HepG2 (cell line): Measurements from ENCODE around the gene NOB1. TPM values are rescaled to one million over a fixed set of nuclear protein-coding genes. Genes with fewer than 3 reads are reported as not detected.
A peak's percentile ranks its signal among the peaks of the same experiment; 100 is the strongest.

Source experiments
- ATF7 ChIP-seq, 2 experiments: fragments of 450-650 bp in 1 of 2; sonication (generic) in 1 of 2; formaldehyde crosslinking in 1 of 2; IDR thresholded peaks; 2 replicates each; pipeline versions ENCODE4 v1.4.0 to v1.6.1; 2016 to 2020; ENCODE audit warnings: antibody characterized with exemption in 1 of 2, mild to moderate bottlenecking in 1 of 2, missing genetic modification reagents in 1 of 2
- CBX2 ChIP-seq, 2 experiments: fragments of 200-600 bp in 1 of 2; sonication (generic); formaldehyde crosslinking in 1 of 2; IDR thresholded peaks; 2 replicates each; pipeline versions ENCODE4 v1.7.0 to v1.8.1; 2018 to 2022; ENCODE audit warnings: low read depth in 2 of 2, low read length in 1 of 2, mild to moderate bottlenecking in 1 of 2, missing genetic modification reagents in 1 of 2
- ETS1 ChIP-seq: sonication (generic); formaldehyde crosslinking; IDR thresholded peaks from 2 replicates; pipeline ENCODE4 v1.4.0; 2020; ENCODE audit warnings: missing genetic modification reagents
- IRX3 ChIP-seq: sonication (generic); formaldehyde crosslinking; IDR thresholded peaks from 2 replicates; pipeline ENCODE4 v1.8.1; 2023; ENCODE audit warnings: mild to moderate bottlenecking, low read depth, missing genetic modification reagents, borderline replicate concordance
- JDP2 ChIP-seq: sonication (generic); formaldehyde crosslinking; IDR thresholded peaks from 2 replicates; pipeline ENCODE4 v1.8.1; 2022; ENCODE audit warnings: missing genetic modification reagents, borderline replicate concordance
- MIER2 ChIP-seq: IDR thresholded peaks from 2 replicates; pipeline ENCODE4 v1.6.1; 2016; ENCODE audit warnings: missing biosample characterization, missing genetic modification reagents
- NCOR1 ChIP-seq: fragments of 200-600 bp; sonication (generic); IDR thresholded peaks from 2 replicates; pipeline ENCODE4 v1.7.0; 2017; ENCODE audit warnings: antibody characterized with exemption, low read length, borderline replicate concordance
- PAWR ChIP-seq: sonication (generic); formaldehyde crosslinking; IDR thresholded peaks from 2 replicates; pipeline ENCODE4 v1.4.0; 2020; ENCODE audit warnings: missing genetic modification reagents, mild to moderate bottlenecking, borderline replicate concordance
- TCF12 ChIP-seq, 2 experiments: fragments of 450-650 bp in 1 of 2; sonication (generic) in 1 of 2; formaldehyde crosslinking in 1 of 2; IDR thresholded peaks; 2 replicates each; pipeline versions ENCODE4 v1.6.1 to v1.8.0; 2017 to 2022; ENCODE audit warnings: antibody characterized with exemption in 1 of 2, mild to moderate bottlenecking in 1 of 2, missing genetic modification reagents in 1 of 2, moderate library complexity in 1 of 2
- TSC22D2 ChIP-seq: sonication (generic); formaldehyde crosslinking; IDR thresholded peaks from 2 replicates; pipeline ENCODE4 v1.5.1; 2020; ENCODE audit warnings: missing genetic modification reagents, mild to moderate bottlenecking, borderline replicate concordance
- ZBTB8A ChIP-seq: sonication (generic); formaldehyde crosslinking; IDR thresholded peaks from 2 replicates; pipeline ENCODE4 v1.4.0; 2020; ENCODE audit warnings: mild to moderate bottlenecking, low read depth, missing genetic modification reagents, borderline replicate concordance
- ZFP36L1 ChIP-seq: sonication (generic); formaldehyde crosslinking; IDR thresholded peaks from 2 replicates; pipeline ENCODE4 v1.8.0; 2022; ENCODE audit warnings: mild to moderate bottlenecking, missing genetic modification reagents, moderate library complexity
- ZFP41 ChIP-seq: sonication (generic); formaldehyde crosslinking; IDR thresholded peaks from 2 replicates; pipeline ENCODE4 v1.4.0; 2020; ENCODE audit warnings: mild to moderate bottlenecking, missing genetic modification reagents, borderline replicate concordance
- ZNF317 ChIP-seq: sonication (generic); formaldehyde crosslinking; IDR thresholded peaks from 2 replicates; pipeline ENCODE4 v1.5.0; 2020; ENCODE audit warnings: mild to moderate bottlenecking, missing genetic modification reagents
- ZNF562 ChIP-seq: sonication (generic); formaldehyde crosslinking; IDR thresholded peaks from 2 replicates; pipeline ENCODE4 v1.8.0; 2022; ENCODE audit warnings: missing genetic modification reagents, borderline replicate concordance
- ZNF678 ChIP-seq: sonication (generic); formaldehyde crosslinking; IDR thresholded peaks from 2 replicates; pipeline ENCODE4 v1.4.0; 2020; ENCODE audit warnings: mild to moderate bottlenecking, missing genetic modification reagents
- ZNF816 ChIP-seq: sonication (generic); formaldehyde crosslinking; IDR thresholded peaks from 2 replicates; pipeline ENCODE4 v1.8.0; 2022; ENCODE audit warnings: missing genetic modification reagents, mild to moderate bottlenecking, borderline replicate concordance
- ZSCAN20 ChIP-seq: sonication (generic); formaldehyde crosslinking; IDR thresholded peaks from 2 replicates; pipeline ENCODE4 v1.4.0; 2020; ENCODE audit warnings: missing genetic modification reagents, mild to moderate bottlenecking, borderline replicate concordance
- polyA plus RNA-seq, 8 experiments: library from polyadenylated mRNA; depleted of rRNA in 3 of 8; stranded (reverse) in 7 of 8; unstranded in 1 of 8; fragments of >200 nt; fragmentation: Illumina TruSeq in 4 of 8; extraction: Trizol in 4 of 8; gene quantifications; 2 replicates each; pipeline versions ENCODE4 v1.2.1 to v1.2.3, GENCODE V29; 2011 to 2016; ENCODE audit warnings: low read depth in 4 of 8, missing spikeins in 1 of 8, mixed read lengths in 1 of 8; ENCODE audit not compliant: insufficient read depth in 1 of 8
- total RNA-seq, 5 experiments: library from RNA; depleted of rRNA; stranded (reverse); fragments of >200 nt; fragmentation: Illumina TruSeq; extraction: Trizol; gene quantifications; 2 replicates each; pipeline ENCODE4 v1.2.3, GENCODE V29; 2016; ENCODE audit warnings: low read depth in 1 of 5
- TF ChIP-seq, protein P1 (sequence below): sonication (generic); formaldehyde crosslinking; IDR thresholded peaks from 2 replicates; pipeline ENCODE4 v1.4.0; 2020; ENCODE audit warnings: missing genetic modification reagents
- TF ChIP-seq, protein P2 (sequence below): IDR thresholded peaks from 2 replicates; pipeline ENCODE4 v1.6.1; 2016
- TF ChIP-seq, protein P3 (sequence below): IDR thresholded peaks from 2 replicates; pipeline ENCODE4 v1.6.1; 2018; ENCODE audit warnings: missing genetic modification reagents, mild to moderate bottlenecking, missing compliant biosample characterization

NOB1 gene
- total and polyA plus RNA-seq, 2 of the 13 experiments (the other 11 are each of a cell fraction or from before 2014, with no cell fraction given) = 47.1 to 162 TPM

DNA sequence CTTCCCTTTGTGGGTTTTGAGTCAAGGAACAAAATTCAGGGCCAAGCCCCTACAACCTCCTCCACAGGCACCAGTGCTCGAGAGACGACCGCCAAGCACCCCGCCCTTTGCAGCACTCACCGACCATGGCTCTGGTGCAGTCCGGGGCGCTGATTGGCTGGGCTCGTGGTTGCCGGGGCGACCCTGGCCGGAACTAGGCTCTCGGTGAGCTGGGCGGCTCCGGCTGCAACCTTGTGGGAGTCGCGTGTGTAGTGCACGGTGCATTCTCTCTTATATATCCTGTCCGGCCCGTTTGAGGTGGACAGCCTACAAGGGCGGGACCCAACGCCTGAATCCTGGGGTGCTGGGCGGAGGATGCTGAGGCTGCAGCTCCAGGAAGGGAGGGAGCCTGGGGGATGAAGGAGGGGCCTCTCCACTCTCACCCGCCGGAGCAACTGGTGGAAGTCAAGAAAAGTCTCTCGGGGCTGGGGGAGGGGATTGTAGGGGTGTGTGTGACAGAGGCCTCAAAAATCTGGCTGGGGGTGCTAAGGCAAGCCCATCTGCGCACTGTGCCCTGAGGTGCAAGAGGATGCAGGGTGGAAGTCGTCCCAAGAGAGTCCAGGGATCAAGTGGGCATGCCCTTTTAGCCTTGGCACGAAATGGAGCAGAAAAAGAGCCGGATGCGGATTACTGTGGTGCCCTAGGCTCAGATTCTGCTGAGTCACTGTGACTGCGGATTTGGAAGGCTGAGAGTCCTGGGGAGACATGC, 28.2 kb downstream of the NOB1 start, which contains the start of gene NQO1 (continued):
- TF ChIP-seq NCOR1 (peak; percentile 51; the same call in 1 of the 2 replicates), PAWR (CRISPR knock-in tag) (no peak), TSC22D2 (no peak), ATF7 (IDR thresholded peaks at IDR 0.05) (no peak), ATF7 (CRISPR knock-in tag; IDR thresholded peaks at IDR 0.05) (peak; percentile 31; the same call in 1 of the 2 replicates), ZNF317 (CRISPR knock-in tag) (0 out of 2 replicates have a peak, but pooled peaks have one; percentile 13), ZFP41 (peak; percentile 77; the same call in 1 of the 2 replicates), CBX2 (IDR thresholded peaks at IDR 0.05; ENCODE audit: low read depth, low read length) (no peak), CBX2 (CRISPR knock-in tag; IDR thresholded peaks at IDR 0.05; ENCODE audit: low read depth) (no peak), JDP2 (CRISPR knock-in tag) (no peak), ZNF562 (no peak), MIER2 (no peak), ZSCAN20 (CRISPR knock-in tag) (no peak), ETS1 (peak; percentile 36; the same call in 1 of the 2 replicates), ZBTB8A (no peak), TCF12 (IDR thresholded peaks at IDR 0.05) (no peak), TCF12 (CRISPR knock-in tag; IDR thresholded peaks at IDR 0.05) (no peak), ZNF678 (CRISPR knock-in tag) (no peak), ZNF816 (CRISPR knock-in tag) (peak; percentile 27; the same call in 1 of the 2 replicates), ZFP36L1 (CRISPR knock-in tag) (peak; percentile 75; the same call in 1 of the 2 replicates), IRX3 (CRISPR knock-in tag) (no peak; the same call in 1 of the 2 replicates)
- TF ChIP-seq, protein P1, sequence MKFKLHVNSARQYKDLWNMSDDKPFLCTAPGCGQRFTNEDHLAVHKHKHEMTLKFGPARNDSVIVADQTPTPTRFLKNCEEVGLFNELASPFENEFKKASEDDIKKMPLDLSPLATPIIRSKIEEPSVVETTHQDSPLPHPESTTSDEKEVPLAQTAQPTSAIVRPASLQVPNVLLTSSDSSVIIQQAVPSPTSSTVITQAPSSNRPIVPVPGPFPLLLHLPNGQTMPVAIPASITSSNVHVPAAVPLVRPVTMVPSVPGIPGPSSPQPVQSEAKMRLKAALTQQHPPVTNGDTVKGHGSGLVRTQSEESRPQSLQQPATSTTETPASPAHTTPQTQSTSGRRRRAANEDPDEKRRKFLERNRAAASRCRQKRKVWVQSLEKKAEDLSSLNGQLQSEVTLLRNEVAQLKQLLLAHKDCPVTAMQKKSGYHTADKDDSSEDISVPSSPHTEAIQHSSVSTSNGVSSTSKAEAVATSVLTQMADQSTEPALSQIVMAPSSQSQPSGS = peak; percentile 21; the same call in 1 of the 2 replicates
- TF ChIP-seq, protein P2, sequence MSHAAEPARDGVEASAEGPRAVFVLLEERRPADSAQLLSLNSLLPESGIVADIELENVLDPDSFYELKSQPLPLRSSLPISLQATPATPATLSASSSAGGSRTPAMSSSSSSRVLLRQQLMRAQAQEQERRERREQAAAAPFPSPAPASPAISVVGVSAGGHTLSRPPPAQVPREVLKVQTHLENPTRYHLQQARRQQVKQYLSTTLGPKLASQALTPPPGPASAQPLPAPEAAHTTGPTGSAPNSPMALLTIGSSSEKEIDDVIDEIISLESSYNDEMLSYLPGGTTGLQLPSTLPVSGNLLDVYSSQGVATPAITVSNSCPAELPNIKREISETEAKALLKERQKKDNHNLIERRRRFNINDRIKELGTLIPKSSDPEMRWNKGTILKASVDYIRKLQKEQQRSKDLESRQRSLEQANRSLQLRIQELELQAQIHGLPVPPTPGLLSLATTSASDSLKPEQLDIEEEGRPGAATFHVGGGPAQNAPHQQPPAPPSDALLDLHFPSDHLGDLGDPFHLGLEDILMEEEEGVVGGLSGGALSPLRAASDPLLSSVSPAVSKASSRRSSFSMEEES (CRISPR knock-in tag) = peak; percentile 40; the same call in 1 of the 2 replicates
- TF ChIP-seq, protein P3, sequence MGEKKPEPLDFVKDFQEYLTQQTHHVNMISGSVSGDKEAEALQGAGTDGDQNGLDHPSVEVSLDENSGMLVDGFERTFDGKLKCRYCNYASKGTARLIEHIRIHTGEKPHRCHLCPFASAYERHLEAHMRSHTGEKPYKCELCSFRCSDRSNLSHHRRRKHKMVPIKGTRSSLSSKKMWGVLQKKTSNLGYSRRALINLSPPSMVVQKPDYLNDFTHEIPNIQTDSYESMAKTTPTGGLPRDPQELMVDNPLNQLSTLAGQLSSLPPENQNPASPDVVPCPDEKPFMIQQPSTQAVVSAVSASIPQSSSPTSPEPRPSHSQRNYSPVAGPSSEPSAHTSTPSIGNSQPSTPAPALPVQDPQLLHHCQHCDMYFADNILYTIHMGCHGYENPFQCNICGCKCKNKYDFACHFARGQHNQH (CRISPR knock-in tag) = no peak; the same call in 1 of the 2 replicates
